ENCODE results near the gene MRPL37. TPM values are rescaled to one million over a fixed set of nuclear protein-coding genes. Genes with fewer than 3 reads are reported as not detected.
A peak's percentile ranks its signal among the peaks of the same experiment; 100 is the strongest.

MRPL37 gene
- total and polyA plus RNA-seq, 12 donors, result 24.9 to 174 (median 107) TPM

DNA sequence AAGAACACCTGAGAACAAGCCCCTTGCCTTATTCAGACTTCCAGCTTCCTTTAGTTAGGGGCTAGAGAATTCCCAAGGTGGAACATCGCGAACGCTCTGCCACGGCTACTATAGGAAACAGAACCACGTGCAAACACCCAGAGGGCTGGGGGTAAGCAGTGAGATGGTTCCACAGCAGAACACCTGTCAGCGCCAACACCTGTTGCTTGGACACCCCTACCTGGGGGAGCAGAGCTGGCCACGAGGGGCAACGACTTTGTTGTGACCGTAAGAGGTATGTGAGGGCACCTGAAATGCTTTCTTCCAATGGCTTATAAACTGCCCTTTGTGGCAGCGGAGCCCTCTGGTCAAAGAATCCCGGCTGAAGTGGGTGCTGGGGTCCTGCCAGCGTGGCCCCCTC, 50.7 kb downstream of the MRPL37 start:
- intact Hi-C loops (cut with DNase I), result no loop called here
- TF ChIP-seq, protein P1, sequence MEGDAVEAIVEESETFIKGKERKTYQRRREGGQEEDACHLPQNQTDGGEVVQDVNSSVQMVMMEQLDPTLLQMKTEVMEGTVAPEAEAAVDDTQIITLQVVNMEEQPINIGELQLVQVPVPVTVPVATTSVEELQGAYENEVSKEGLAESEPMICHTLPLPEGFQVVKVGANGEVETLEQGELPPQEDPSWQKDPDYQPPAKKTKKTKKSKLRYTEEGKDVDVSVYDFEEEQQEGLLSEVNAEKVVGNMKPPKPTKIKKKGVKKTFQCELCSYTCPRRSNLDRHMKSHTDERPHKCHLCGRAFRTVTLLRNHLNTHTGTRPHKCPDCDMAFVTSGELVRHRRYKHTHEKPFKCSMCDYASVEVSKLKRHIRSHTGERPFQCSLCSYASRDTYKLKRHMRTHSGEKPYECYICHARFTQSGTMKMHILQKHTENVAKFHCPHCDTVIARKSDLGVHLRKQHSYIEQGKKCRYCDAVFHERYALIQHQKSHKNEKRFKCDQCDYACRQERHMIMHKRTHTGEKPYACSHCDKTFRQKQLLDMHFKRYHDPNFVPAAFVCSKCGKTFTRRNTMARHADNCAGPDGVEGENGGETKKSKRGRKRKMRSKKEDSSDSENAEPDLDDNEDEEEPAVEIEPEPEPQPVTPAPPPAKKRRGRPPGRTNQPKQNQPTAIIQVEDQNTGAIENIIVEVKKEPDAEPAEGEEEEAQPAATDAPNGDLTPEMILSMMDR (IDR thresholded peaks at IDR 0.05), result no peak
- no peak for TF ChIP-seq POLR2A (IDR thresholded peaks at IDR 0.05)

DNA sequence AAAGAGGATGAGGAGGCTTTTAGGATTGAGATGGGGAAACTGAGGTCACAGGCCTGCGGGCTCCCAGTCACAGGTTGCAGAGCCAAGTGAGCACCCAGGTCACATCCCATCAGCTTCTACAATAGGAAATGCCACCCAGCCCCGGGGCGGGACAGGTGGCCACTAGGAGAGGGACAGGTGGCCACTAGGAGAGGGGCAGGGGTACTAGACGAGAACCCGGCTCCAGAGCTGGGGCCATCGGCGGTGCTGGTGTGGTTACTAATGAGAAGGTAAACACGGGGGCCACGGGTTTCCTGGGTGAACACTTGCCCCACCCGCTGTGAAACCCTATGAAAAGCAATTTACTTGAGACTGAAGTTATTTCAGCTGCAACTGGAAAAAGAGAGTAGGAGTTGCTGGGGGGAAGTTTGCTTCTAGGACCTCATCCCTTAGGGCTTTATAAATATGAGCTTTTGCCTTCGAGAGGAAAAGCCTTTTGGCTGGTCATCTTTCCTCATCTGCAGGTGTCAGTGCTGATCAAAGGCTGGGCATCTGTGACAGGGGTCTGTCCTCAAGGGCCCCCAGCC, 52.5 kb downstream of the MRPL37 start:
- intact Hi-C loops (cut with DNase I), result no loop called here
- TF ChIP-seq POLR2A (IDR thresholded peaks at IDR 0.05), result no peak
- TF ChIP-seq, protein P1 (IDR thresholded peaks at IDR 0.05), result no peak
- Histone ChIP-seq H3K36me3 (replicated peaks in 1 of 2) (peaks cover 0 to 11% of the 10 kb centered on the region in 2 donors), H3K9me3 (replicated peaks in 1 of 3) (no peaks in the 10 kb centered on the region), H3K4me1 (replicated peaks in 1 of 2) (peaks cover 14 to 18% of the 10 kb centered on the region in 2 donors), H3K4me3 (no peak overlapping the region), H3K27ac (no peak overlapping the region), H3K27me3 (no peaks in the 10 kb centered on the region)
- no peak for DNase-seq
- 84 to 99% (median 91%) methylated on average over 11 of the region's 11 CpGs for WGBS, 4 donors

More for the DNA sequence above, 50.7 kb downstream of the MRPL37 start:
- no peak for DNase-seq
- Histone ChIP-seq H3K36me3 (replicated peaks in 1 of 2) (peaks cover 0 to 11% of the 10 kb centered on the region in 2 donors), H3K9me3 (replicated peaks in 1 of 3) (no peaks in the 10 kb centered on the region), H3K4me1 (replicated peaks in 1 of 2) (peaks cover 19 to 29% of the 10 kb centered on the region in 2 donors), H3K27me3 (no peaks in the 10 kb centered on the region), H3K27ac (peak overlapping the region in 4 of 5 donors; percentile 44 to 89 (median 76)), H3K4me3 (peak overlapping the region in 1 of 4 donors; percentile 12)
- 91 to 96% (median 93%) methylated on average over 7 to 12 of the region's 12 CpGs for WGBS, 4 donors

DNA sequence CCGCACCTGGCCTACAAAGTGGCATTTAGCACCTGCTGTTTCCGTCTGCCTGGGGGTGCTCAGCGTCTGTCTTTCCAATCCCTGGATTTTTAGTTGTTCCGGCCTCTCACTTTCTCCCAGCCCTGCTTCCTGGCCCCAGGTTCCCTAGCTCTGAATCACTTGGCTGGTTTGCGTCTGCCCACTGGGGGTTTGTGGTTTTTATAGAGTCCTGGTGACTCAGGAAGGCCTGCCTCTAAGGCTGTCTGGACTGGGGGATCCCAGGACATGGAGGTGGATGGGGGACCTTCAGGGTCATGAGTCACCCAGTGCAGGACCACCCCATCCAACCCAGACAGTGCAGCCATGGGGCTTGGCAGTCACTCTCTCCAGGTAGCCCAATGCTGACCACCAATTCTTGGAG, 53.5 kb downstream of the MRPL37 start:
- DNase-seq, result peak in 6 of 7 donors; percentile 64 to 75 (median 70)
- Histone ChIP-seq H3K9me3 (replicated peaks in 1 of 3) (no peaks in the 10 kb centered on the region), H3K27ac (peak overlapping the region in 3 of 5 donors; percentile 15 to 60 (median 56)), H3K4me3 (no peak overlapping the region), H3K36me3 (replicated peaks in 1 of 2) (peaks cover 0 to 11% of the 10 kb centered on the region in 2 donors), H3K4me1 (replicated peaks in 1 of 2) (peaks cover 14 to 18% of the 10 kb centered on the region in 2 donors), H3K27me3 (no peaks in the 10 kb centered on the region)
- TF ChIP-seq, protein P1 (IDR thresholded peaks at IDR 0.05), result no peak
- peak in 1 of 2 donors; percentile 48 for TF ChIP-seq POLR2A (IDR thresholded peaks at IDR 0.05)
- WGBS, 4 donors, result 61 to 68% (median 65%) methylated on average over 5 of the region's 5 CpGs
- intact Hi-C loops (cut with DNase I), result no loop called here

DNA sequence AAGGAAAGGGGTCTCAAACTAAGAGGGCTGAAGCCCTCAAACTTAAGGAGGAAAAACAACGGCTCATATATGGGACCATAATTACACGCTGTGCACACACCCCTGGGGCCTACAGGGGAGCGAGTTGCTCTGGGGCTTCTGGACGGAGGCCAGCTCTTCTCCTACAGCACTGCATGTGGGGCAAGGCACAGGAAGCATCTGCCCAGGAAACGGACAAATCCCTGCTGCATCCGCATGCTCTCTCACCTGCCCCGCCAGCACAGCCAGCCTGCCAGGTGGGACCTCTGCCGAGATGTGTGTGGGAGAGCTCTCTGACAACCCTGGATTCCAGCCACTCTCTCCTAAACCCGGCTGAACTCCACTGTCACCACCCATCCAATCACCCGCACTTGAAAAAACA, 54.1 kb downstream of the MRPL37 start:
- Histone ChIP-seq H3K4me3 (no peak overlapping the region), H3K27ac (peak overlapping the region in 3 of 5 donors; percentile 15 to 60 (median 56)), H3K9me3 (replicated peaks in 1 of 3) (no peaks in the 10 kb centered on the region), H3K27me3 (no peaks in the 10 kb centered on the region), H3K4me1 (replicated peaks in 1 of 2) (peaks cover 14 to 18% of the 10 kb centered on the region in 2 donors), H3K36me3 (replicated peaks in 1 of 2) (peaks cover 0 to 11% of the 10 kb centered on the region in 2 donors)
- no peak for DNase-seq
- 54 to 72% (median 64%) methylated on average over 8 to 10 of the region's 10 CpGs for WGBS, 4 donors
- intact Hi-C loops (cut with DNase I), result no loop called here
- TF ChIP-seq, protein P1 (IDR thresholded peaks at IDR 0.05), result no peak
- no peak for TF ChIP-seq POLR2A (IDR thresholded peaks at IDR 0.05)

Measured in adrenal gland (tissue), 12 donors.